ENCODE results near the gene ABLIM3. TPM values are rescaled to one million over a fixed set of nuclear protein-coding genes. Genes with fewer than 3 reads are reported as not detected.
A peak's percentile ranks its signal among the peaks of the same experiment; 100 is the strongest.

The ABLIM3 gene
- total and polyA plus RNA-seq, 12 donors, result 53.6 to 189 (median 103) TPM

- Histone ChIP-seq H3K36me3 (no peaks in the 10 kb centered on the region), H3K4me1 (peaks cover 9 to 100% (median 88%) of the 10 kb centered on the region in 9 donors), H3K27me3 (no peaks in the 10 kb centered on the region), H3K27ac (peak overlapping the region; percentile 73 to 92 (median 82)), H3K4me3 (no peak overlapping the region), H3K9me3 (no peaks in the 10 kb centered on the region)
- no peak for TF ChIP-seq CTCF (IDR thresholded peaks at IDR 0.05)
- WGBS, 2 donors, result 66 to 71% methylated on average over 3 of the region's 3 CpGs
- intact Hi-C loops (cut with DNase I), result loop anchor here in 6 of 10 donors (2.0 to 5.0 kb wide), 2 partner anchors 33 to 40 kb away; partner anchors contain the start of gene ABLIM3 (in 5 of the 6)
- ATAC-seq, result no peak
- no peak for DNase-seq
Measured at GRCh38 chr5:149174847-149175234, 33.5 kb downstream of the ABLIM3 start.

GRCh38 chr5:149175346-149176105, 34.2 kb downstream of the ABLIM3 start:
- peaks cover 0 to under 1% (median 0%) of the 10 kb centered on the region in 9 donors for H3K36me3 ChIP-seq
- no peak for TF ChIP-seq CTCF (IDR thresholded peaks at IDR 0.05)
- H3K27ac ChIP-seq, result peak overlapping the region; percentile 73 to 92 (median 82)
- peak; percentile 60 to 91 (median 82) for ATAC-seq
- H3K27me3 ChIP-seq, result no peaks in the 10 kb centered on the region
- DNase-seq, result peak; percentile 67 to 75
- intact Hi-C loops (cut with DNase I), result loop anchor here in 6 of 10 donors (2.0 to 5.0 kb wide), 2 partner anchors 33 to 41 kb away; partner anchors contain the start of gene ABLIM3 (in 5 of the 6)
- no peaks in the 10 kb centered on the region for H3K9me3 ChIP-seq
- WGBS, 2 donors, result 16 to 26% methylated on average over 12 of the region's 12 CpGs
- H3K4me3 ChIP-seq, result no peak overlapping the region
- peaks cover 9 to 100% (median 85%) of the 10 kb centered on the region in 9 donors for H3K4me1 ChIP-seq

GRCh38 chr5:149177339-149177843, 36.1 kb downstream of the ABLIM3 start:
- no peaks in the 10 kb centered on the region for H3K27me3 ChIP-seq
- no peak for ATAC-seq
- DNase-seq, result no peak
- H3K4me3 ChIP-seq, result no peak overlapping the region
- TF ChIP-seq CTCF (IDR thresholded peaks at IDR 0.05), result no peak
- peaks cover 0 to 3% (median 0%) of the 10 kb centered on the region in 9 donors for H3K36me3 ChIP-seq
- H3K27ac ChIP-seq, result peak overlapping the region in 8 of 10 donors; percentile 11 to 92 (median 82)
- peaks cover 9 to 94% (median 66%) of the 10 kb centered on the region in 9 donors for H3K4me1 ChIP-seq
- H3K9me3 ChIP-seq, result no peaks in the 10 kb centered on the region
- intact Hi-C loops (cut with DNase I), result loop anchor here in 5 of 10 donors (5.0 kb wide), 1 partner anchor 35 kb away; the partner anchor contains the start of gene ABLIM3 (in 5 of the 5)

DNA sequence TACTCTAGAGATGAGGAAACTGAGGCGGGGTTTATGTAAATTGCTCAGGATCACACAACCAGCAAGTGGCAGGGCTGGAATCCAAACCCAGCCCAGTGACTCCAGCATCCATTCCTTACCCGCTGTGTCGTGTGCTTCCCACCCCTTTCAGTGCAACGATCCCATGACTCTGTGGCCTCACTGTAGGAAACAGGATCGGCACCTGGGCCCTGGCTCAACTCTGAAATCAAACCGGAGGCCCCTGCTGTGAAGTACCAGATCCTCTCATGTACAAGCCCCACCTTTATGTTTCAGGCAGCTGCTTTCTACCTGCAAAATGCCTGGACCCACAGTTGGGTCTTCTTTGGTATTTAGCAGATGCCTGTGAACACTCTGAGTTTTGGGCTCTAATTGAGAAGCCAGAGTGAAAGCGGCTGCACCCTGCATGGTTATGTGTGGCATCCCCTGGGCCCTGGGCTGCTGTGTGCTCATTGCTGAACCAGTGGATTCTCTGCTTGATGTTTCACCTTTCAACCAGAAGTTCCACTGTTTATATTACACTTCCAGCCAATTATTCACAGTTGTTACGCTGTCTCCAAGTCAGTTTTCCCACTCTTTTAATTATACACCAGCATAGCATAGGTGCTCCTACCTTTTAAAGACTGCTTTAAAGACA, 36.7 kb downstream of the ABLIM3 start:
- Histone ChIP-seq H3K4me1 (peaks cover 9 to 87% (median 60%) of the 10 kb centered on the region in 9 donors), H3K27me3 (no peaks in the 10 kb centered on the region), H3K4me3 (no peak overlapping the region), H3K36me3 (peaks cover 0 to 3% (median 0%) of the 10 kb centered on the region in 9 donors), H3K27ac (peak overlapping the region in 9 of 10 donors; percentile 11 to 92 (median 70)), H3K9me3 (no peaks in the 10 kb centered on the region)
- intact Hi-C loops (cut with DNase I), result loop anchor here in 5 of 10 donors (5.0 kb wide), 1 partner anchor 36 kb away; the partner anchor contains the start of gene ABLIM3 (in 5 of the 5)
- no peak for DNase-seq
- TF ChIP-seq CTCF (IDR thresholded peaks at IDR 0.05), result no peak
- WGBS, 2 donors, result 58 to 66% methylated on average over 8 of the region's 8 CpGs
- ATAC-seq, result peak in 2 of 8 donors; percentile 28 to 29
